ENCODE data around the gene GAL3ST2. TPM values are rescaled to one million over a fixed set of nuclear protein-coding genes. Genes with fewer than 3 reads are reported as not detected.
A peak's percentile ranks its signal among the peaks of the same experiment; 100 is the strongest.

GAL3ST2 gene
- total RNA-seq, 2 donors from 2014 or later: not detected

GRCh38 chr2:241770185-241770935 lies 6.3 kb upstream of the GAL3ST2 start:
- no peak for ATAC-seq
- H3K4me1 ChIP-seq: no peaks in the 10 kb centered on the region
- H3K4me3 ChIP-seq: no peak overlapping the region
- H3K27me3 ChIP-seq: peaks cover 0 to 5% of the 10 kb centered on the region in 2 donors
- H3K9me3 ChIP-seq: no peaks in the 10 kb centered on the region
- 40 to 53% methylated on average over 9 to 27 of the region's 27 CpGs for WGBS, 2 donors
- intact Hi-C loops (cut with DNase I): no loop called here
- H3K36me3 ChIP-seq (replicated peaks in 1 of 2; ENCODE audit: insufficient read depth in 1 of 2, low read depth in 2 of 2): no peaks in the 10 kb centered on the region
- no peak overlapping the region for H3K27ac ChIP-seq
- DNase-seq: no peak
- TF ChIP-seq CTCF (IDR thresholded peaks at IDR 0.05) (no peak), POLR2A (IDR thresholded peaks at IDR 0.05) (no peak)

GRCh38 chr2:241770936-241771285 lies 5.7 kb upstream of the GAL3ST2 start:
- ATAC-seq: no peak
- no peak for TF ChIP-seq CTCF (IDR thresholded peaks at IDR 0.05)
- TF ChIP-seq POLR2A (IDR thresholded peaks at IDR 0.05): no peak
- intact Hi-C loops (cut with DNase I): no loop called here
- peaks cover 0 to 5% of the 10 kb centered on the region in 2 donors for H3K27me3 ChIP-seq
- no peaks in the 10 kb centered on the region for H3K36me3 ChIP-seq (replicated peaks in 1 of 2; ENCODE audit: insufficient read depth in 1 of 2, low read depth in 2 of 2)
- H3K27ac ChIP-seq: no peak overlapping the region
- H3K9me3 ChIP-seq: no peaks in the 10 kb centered on the region
- WGBS, 2 donors: 82 to 87% methylated on average over 9 to 12 of the region's 12 CpGs
- H3K4me3 ChIP-seq: no peak overlapping the region
- DNase-seq: no peak
- H3K4me1 ChIP-seq: no peaks in the 10 kb centered on the region

- TF ChIP-seq CTCF (IDR thresholded peaks at IDR 0.05): no peak
- TF ChIP-seq POLR2A (IDR thresholded peaks at IDR 0.05): no peak
- 32 to 43% methylated on average over 11 to 36 of the region's 38 CpGs for WGBS, 2 donors
- ATAC-seq (no peak), DNase-seq (peak in 1 of 4 donors; percentile 23)
- H3K27me3 ChIP-seq: peaks cover 0 to 5% of the 10 kb centered on the region in 2 donors
- no peak overlapping the region for H3K4me3 ChIP-seq
- intact Hi-C loops (cut with DNase I): no loop called here
- H3K27ac ChIP-seq: no peak overlapping the region
- no peaks in the 10 kb centered on the region for H3K4me1 ChIP-seq
- H3K36me3 ChIP-seq (replicated peaks in 1 of 2; ENCODE audit: insufficient read depth in 1 of 2, low read depth in 2 of 2): no peaks in the 10 kb centered on the region
- H3K9me3 ChIP-seq: no peaks in the 10 kb centered on the region
Measured at GRCh38 chr2:241771286-241772062, 5.1 kb upstream of the GAL3ST2 start.

GRCh38 chr2:241772063-241772499 lies 4.5 kb upstream of the GAL3ST2 start:
- no peak overlapping the region for H3K4me3 ChIP-seq
- H3K4me1 ChIP-seq: no peaks in the 10 kb centered on the region
- TF ChIP-seq POLR2A (IDR thresholded peaks at IDR 0.05) (no peak), CTCF (IDR thresholded peaks at IDR 0.05) (no peak)
- intact Hi-C loops (cut with DNase I): no loop called here
- H3K27ac ChIP-seq: no peak overlapping the region
- DNase-seq: no peak
- H3K36me3 ChIP-seq (replicated peaks in 1 of 2; ENCODE audit: insufficient read depth in 1 of 2, low read depth in 2 of 2): no peaks in the 10 kb centered on the region
- ATAC-seq: no peak
- peaks cover 0 to 5% of the 10 kb centered on the region in 2 donors for H3K27me3 ChIP-seq
- no peaks in the 10 kb centered on the region for H3K9me3 ChIP-seq
- WGBS, 2 donors: 32 to 33% methylated on average over 9 of the region's 9 CpGs

Measured in body of pancreas (tissue), 4 donors.